ENCODE measurements around the gene SEC23B. TPM values are rescaled to one million over a fixed set of nuclear protein-coding genes. Genes with fewer than 3 reads are reported as not detected.

The SEC23B gene
- total and polyA plus RNA-seq, 4 donors, result 12.8 to 54.3 (median 34.8) TPM

- no peaks in the 10 kb centered on the region for H3K9me3 ChIP-seq (ENCODE audit: control insufficient read depth in 4 of 4, low read length in 3 of 4)
- no peak for TF ChIP-seq GABPA (IDR thresholded peaks at IDR 0.05 in 1 of 2, conservative IDR thresholded peaks at IDR 0.05 in 1 of 2)
- no peak for TF ChIP-seq YY1 (IDR thresholded peaks at IDR 0.05)
- TF ChIP-seq HNF4A (conservative IDR thresholded peaks at IDR 0.05), result no peak
- TF ChIP-seq ZBTB33 (IDR thresholded peaks at IDR 0.05), result no peak
- TF ChIP-seq MAX (IDR thresholded peaks at IDR 0.05), result no peak
- no peak for TF ChIP-seq ATF3 (IDR thresholded peaks at IDR 0.05)
- no peak for TF ChIP-seq FOXA2 (IDR thresholded peaks at IDR 0.05)
- no peak for TF ChIP-seq HNF4G (IDR thresholded peaks at IDR 0.05)
- no peak for TF ChIP-seq CTCF (IDR thresholded peaks at IDR 0.05; ENCODE audit: low read depth, low read length, missing input control)
- no peak for TF ChIP-seq JUND (IDR thresholded peaks at IDR 0.05)
These were observed 60.0 kb downstream of the SEC23B start for GRCh38 chr20:18567739-18568091.

GRCh38 chr20:18571009-18571408 lies 63.3 kb downstream of the SEC23B start:
- Histone ChIP-seq H3K4me3 (ENCODE audit: low read depth in 1 of 3, low read length in 3 of 3) (no peak overlapping the region), H3K4me1 (ENCODE audit: control insufficient read depth in 4 of 4, insufficient read depth in 4 of 4, low read length in 3 of 4) (peaks cover 2 to 12% (median 7%) of the 10 kb centered on the region in 4 donors), H3K9ac (ENCODE audit: low read depth in 1 of 2, low read length in 2 of 2) (no peak overlapping the region), H3K36me3 (ENCODE audit: control insufficient read depth in 4 of 4, insufficient read depth in 3 of 4, low read depth in 1 of 4, low read length in 3 of 4) (peaks cover 5 to 15% (median 8%) of the 10 kb centered on the region in 4 donors), H3K27ac (ENCODE audit: low read depth in 1 of 2, low read length in 2 of 2) (no peak overlapping the region), H3K9me3 (ENCODE audit: control insufficient read depth in 4 of 4, low read length in 3 of 4) (no peaks in the 10 kb centered on the region), H3K27me3 (ENCODE audit: control insufficient read depth in 4 of 4, insufficient read depth in 4 of 4, low read length in 3 of 4) (no peaks in the 10 kb centered on the region)
- 96% methylated on average over 2 of the region's 2 CpGs for WGBS
- TF ChIP-seq FOXA2 (IDR thresholded peaks at IDR 0.05) (no peak), GABPA (IDR thresholded peaks at IDR 0.05 in 1 of 2, conservative IDR thresholded peaks at IDR 0.05 in 1 of 2) (no peak), ATF3 (IDR thresholded peaks at IDR 0.05) (no peak), SP1 (IDR thresholded peaks at IDR 0.05) (no peak), FOXA1 (IDR thresholded peaks at IDR 0.05) (no peak)
- no peak for DNase-seq (ENCODE audit: low spot score)

More at GRCh38 chr20:18567739-18568091, 60.0 kb downstream of the SEC23B start:
- Histone ChIP-seq H3K27ac (ENCODE audit: low read depth in 1 of 2, low read length in 2 of 2) (peak overlapping the region; percentile 71 to 77), H3K36me3 (ENCODE audit: control insufficient read depth in 4 of 4, insufficient read depth in 3 of 4, low read depth in 1 of 4, low read length in 3 of 4) (peaks cover 5 to 15% (median 8%) of the 10 kb centered on the region in 4 donors), H3K9ac (ENCODE audit: low read depth in 1 of 2, low read length in 2 of 2) (peak overlapping the region; percentile 93 to 96), H3K27me3 (ENCODE audit: control insufficient read depth in 4 of 4, insufficient read depth in 4 of 4, low read length in 3 of 4) (no peaks in the 10 kb centered on the region), H3K4me3 (ENCODE audit: low read depth in 1 of 3, low read length in 3 of 3) (peak overlapping the region; percentile 58 to 87 (median 76)), H3K4me1 (ENCODE audit: control insufficient read depth in 4 of 4, insufficient read depth in 4 of 4, low read length in 3 of 4) (peaks cover 2 to 12% (median 7%) of the 10 kb centered on the region in 4 donors)
- WGBS, result 5% methylated on average over 6 of the region's 6 CpGs
- DNase-seq (ENCODE audit: low spot score), result no peak

GRCh38 chr20:18571578-18571977 lies 63.8 kb downstream of the SEC23B start:
- H3K4me1 ChIP-seq (ENCODE audit: control insufficient read depth in 4 of 4, insufficient read depth in 4 of 4, low read length in 3 of 4), result peaks cover 2 to 8% (median 5%) of the 10 kb centered on the region in 4 donors
- no peak overlapping the region for H3K4me3 ChIP-seq (ENCODE audit: low read depth in 1 of 3, low read length in 3 of 3)
- no peak overlapping the region for H3K9ac ChIP-seq (ENCODE audit: low read depth in 1 of 2, low read length in 2 of 2)
- H3K9me3 ChIP-seq (ENCODE audit: control insufficient read depth in 4 of 4, low read length in 3 of 4), result no peaks in the 10 kb centered on the region
- H3K36me3 ChIP-seq (ENCODE audit: control insufficient read depth in 4 of 4, insufficient read depth in 3 of 4, low read depth in 1 of 4, low read length in 3 of 4), result peaks cover 5 to 15% (median 8%) of the 10 kb centered on the region in 4 donors
- DNase-seq (ENCODE audit: low spot score), result no peak
- no peak overlapping the region for H3K27ac ChIP-seq (ENCODE audit: low read depth in 1 of 2, low read length in 2 of 2)
- H3K27me3 ChIP-seq (ENCODE audit: control insufficient read depth in 4 of 4, insufficient read depth in 4 of 4, low read length in 3 of 4), result no peaks in the 10 kb centered on the region
- WGBS, result 92% methylated on average over 2 of the region's 2 CpGs
- TF ChIP-seq ZBTB33 (IDR thresholded peaks at IDR 0.05) (no peak), TAF1 (conservative IDR thresholded peaks at IDR 0.05) (no peak), ATF3 (IDR thresholded peaks at IDR 0.05) (no peak), NR2F2 (IDR thresholded peaks at IDR 0.05) (no peak), CTCF (IDR thresholded peaks at IDR 0.05; ENCODE audit: low read depth, low read length, missing input control) (no peak), JUND (IDR thresholded peaks at IDR 0.05) (no peak)
